ENCODE data around the gene ARPC4.

GRCh38 chr3:9833078-9833477 lies 40.2 kb downstream of the ARPC4 start:
- no peak for TF ChIP-seq POLR2A (IDR thresholded peaks at IDR 0.05)
- no peak for TF ChIP-seq CTCF (IDR thresholded peaks at IDR 0.05)

Measured in heart left ventricle (tissue), 13 donors.